Keratinocyte (primary cell): ENCODE measurements around the gene CDYL. TPM values are rescaled to one million over a fixed set of nuclear protein-coding genes. Genes with fewer than 3 reads are reported as not detected.

Experiments used
- DNase-seq: peaks from one replicate; pipeline ENCODE4 v3.0.0-alpha.2; 2011; ENCODE audit warnings: low read depth, missing footprints, low spot score
- FAIRE-seq: peaks from 2 replicates; lab custom pipeline; 2011; peaks lifted over from hg19 to GRCh38; lab: Jason Lieb, UNC
- H2AFZ ChIP-seq: 2 replicates; pipeline ENCODE4 v1.6.0; 2012; ENCODE audit warnings: low read length, control low read depth, inconsistent platforms; ENCODE audit not compliant: control insufficient read depth
- H3K27ac ChIP-seq: 2 replicates; pipeline ENCODE4 v1.5.1; 2011; ENCODE audit warnings: low read length; ENCODE audit not compliant: control insufficient read depth, insufficient read depth
- H3K27me3 ChIP-seq: 3 replicates; pipeline ENCODE4 v1.6.0; 2011; ENCODE audit warnings: low read length; ENCODE audit not compliant: control insufficient read depth, insufficient read depth; ENCODE audit errors: extremely low read depth
- H3K36me3 ChIP-seq, 2 experiments: 2 replicates in 1 of 2; 3 replicates in 1 of 2; pipeline ENCODE4 v1.5.1; 2011; ENCODE audit warnings: low read length in 2 of 2, mild to moderate bottlenecking in 1 of 2; ENCODE audit not compliant: control insufficient read depth in 2 of 2, insufficient read depth in 2 of 2; ENCODE audit errors: extremely low read depth in 1 of 2
- H3K4me1 ChIP-seq: 3 replicates; pipeline ENCODE4 v1.5.1; 2011; ENCODE audit warnings: low read length; ENCODE audit not compliant: control insufficient read depth, insufficient read depth; ENCODE audit errors: extremely low read depth
- H3K4me2 ChIP-seq: 3 replicates; pipeline ENCODE4 v1.6.0; 2011; ENCODE audit warnings: low read depth, low read length; ENCODE audit not compliant: control insufficient read depth, insufficient read depth; ENCODE audit errors: extremely low read depth
- H3K4me3 ChIP-seq, 3 experiments: fragments of 200-600 bp in 1 of 3; sonication (generic) in 1 of 3; 2 replicates in 2 of 3; 3 replicates in 1 of 3; pipeline ENCODE4 v1.5.1; 2011 to 2016; ENCODE audit warnings: low read length in 3 of 3, mild to moderate bottlenecking in 3 of 3, control low read depth in 2 of 3, inconsistent platforms in 1 of 3, low read depth in 1 of 3, mixed read lengths in 1 of 3, mixed run types in 1 of 3, moderate library complexity in 1 of 3; ENCODE audit not compliant: control insufficient read depth in 2 of 3, insufficient read depth in 2 of 3; ENCODE audit errors: extremely low read depth in 1 of 3
- H3K79me2 ChIP-seq: 2 replicates; pipeline ENCODE4 v1.6.0; 2012; ENCODE audit warnings: low read length; ENCODE audit not compliant: control insufficient read depth, insufficient read depth
- H3K9ac ChIP-seq: 3 replicates; pipeline ENCODE4 v1.6.0; 2011; ENCODE audit warnings: low read length; ENCODE audit not compliant: control insufficient read depth, insufficient read depth; ENCODE audit errors: extremely low read depth
- H3K9me1 ChIP-seq: 3 replicates; pipeline ENCODE4 v1.6.0; 2011; ENCODE audit warnings: low read length; ENCODE audit not compliant: control insufficient read depth, insufficient read depth; ENCODE audit errors: extremely low read depth
- H3K9me3 ChIP-seq: 2 replicates; pipeline ENCODE4 v1.5.1; 2012; ENCODE audit warnings: low read depth, low read length; ENCODE audit not compliant: control insufficient read depth
- H4K20me1 ChIP-seq: 3 replicates; pipeline ENCODE4 v1.6.0; 2011; ENCODE audit warnings: low read length; ENCODE audit not compliant: control insufficient read depth, insufficient read depth; ENCODE audit errors: extremely low read depth
- CTCF ChIP-seq, 3 experiments: IDR thresholded peaks in 1 of 3; conservative IDR thresholded peaks in 1 of 3; optimal IDR thresholded peaks in 1 of 3; 2 replicates in 2 of 3; 3 replicates in 1 of 3; pipeline versions ENCODE3 to v1.5.1; 2011; ENCODE audit warnings: low read length in 3 of 3, mild to moderate bottlenecking in 3 of 3, moderate library complexity in 2 of 3, control low read depth in 1 of 3, inconsistent platforms in 1 of 3; ENCODE audit not compliant: insufficient read depth in 2 of 3; ENCODE audit errors: extremely low read depth in 1 of 3
- EZH2 ChIP-seq: IDR thresholded peaks from one replicate; pipeline ENCODE4 v1.6.1; 2012; ENCODE audit warnings: inconsistent platforms, mild to moderate bottlenecking, low read length, moderate library complexity
- dilution Hi-C: fragments of 300-500 bp; cut with MboI; formaldehyde crosslinking; loops from one replicate; pipeline ENCODE4 v1.7.0; 2020; ENCODE audit warnings: low sequenced_read_pairs; ENCODE audit not compliant: extremely low pct_ligation_motif_present
- polyA plus RNA-seq, 5 experiments: library from polyadenylated mRNA; depleted of rRNA in 3 of 5; stranded (reverse) in 3 of 5; stranded (forward) in 1 of 5; unstranded in 1 of 5; fragments of >200 nt; gene quantifications; 1 replicate in 1 of 5; 2 replicates in 3 of 5; 3 replicates in 1 of 5; pipeline versions ENCODE4 v1.2.1 to v1.2.3, GENCODE V29; 2011 to 2012; ENCODE audit warnings: missing spikeins in 2 of 5, low read depth in 1 of 5, low replicate concordance in 1 of 5

Gene CDYL
- polyA plus RNA-seq, 1 donor (not counting 4 experiments of a cell fraction or from before 2014, with no cell fraction given) = 48.0 TPM

GRCh38 chr6:4760773-4761172 is 15.4 kb upstream of the CDYL start:
- dilution Hi-C loops = no loop called here
- H3K9ac ChIP-seq = no peak overlapping the region
- no peaks in the 10 kb centered on the region for H3K79me2 ChIP-seq
- no peak overlapping the region for H3K27ac ChIP-seq
- no peaks in the 10 kb centered on the region for H3K36me3 ChIP-seq
- no peaks in the 10 kb centered on the region for H3K9me3 ChIP-seq
- no peaks in the 10 kb centered on the region for H3K27me3 ChIP-seq
- no peak overlapping the region for H2AFZ ChIP-seq
- TF ChIP-seq EZH2 = no peak
- no peak for TF ChIP-seq CTCF (optimal IDR thresholded peaks at IDR 0.05 in 1 of 3, IDR thresholded peaks at IDR 0.05 in 1 of 3, conservative IDR thresholded peaks at IDR 0.05 in 1 of 3; ENCODE audit: extremely low read depth in 1 of 3, insufficient read depth in 2 of 3, low read length in 3 of 3)
- no peaks in the 10 kb centered on the region for H3K9me1 ChIP-seq
- no peak overlapping the region for H3K4me2 ChIP-seq
- FAIRE-seq (no peak), DNase-seq (no peak)
- H3K4me1 ChIP-seq = no peaks in the 10 kb centered on the region
- H4K20me1 ChIP-seq = no peaks in the 10 kb centered on the region
- H3K4me3 ChIP-seq = no peak overlapping the region

DNA sequence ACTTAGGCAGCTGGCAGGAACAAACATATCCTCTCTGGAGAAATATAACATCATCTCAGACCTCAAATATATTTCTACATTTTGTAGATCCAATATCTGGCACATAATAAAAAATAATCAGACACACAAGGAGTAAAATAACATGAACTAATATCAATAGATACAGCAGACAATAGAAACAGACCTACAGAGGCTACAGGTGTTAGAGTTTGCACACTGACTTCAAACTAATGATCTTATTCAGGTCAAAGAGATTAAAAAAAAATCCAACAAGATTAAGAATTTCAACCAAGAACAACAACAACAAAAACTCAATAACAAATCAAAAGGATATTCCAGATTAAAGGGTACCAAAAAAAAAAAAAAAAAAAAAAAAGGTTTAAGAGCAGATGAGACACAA is 13.9 kb upstream of the CDYL start:
- H3K4me1 ChIP-seq = no peaks in the 10 kb centered on the region
- no peaks in the 10 kb centered on the region for H3K9me1 ChIP-seq
- no peaks in the 10 kb centered on the region for H4K20me1 ChIP-seq
- dilution Hi-C loops = no loop called here
- no peak for TF ChIP-seq EZH2
- no peak for TF ChIP-seq CTCF (optimal IDR thresholded peaks at IDR 0.05 in 1 of 3, IDR thresholded peaks at IDR 0.05 in 1 of 3, conservative IDR thresholded peaks at IDR 0.05 in 1 of 3; ENCODE audit: extremely low read depth in 1 of 3, insufficient read depth in 2 of 3, low read length in 3 of 3)
- FAIRE-seq (no peak), DNase-seq (no peak)
- no peak overlapping the region for H3K27ac ChIP-seq
- no peak overlapping the region for H3K4me3 ChIP-seq
- H3K9me3 ChIP-seq = no peaks in the 10 kb centered on the region
- H3K36me3 ChIP-seq = no peaks in the 10 kb centered on the region
- H2AFZ ChIP-seq = no peak overlapping the region
- no peaks in the 10 kb centered on the region for H3K27me3 ChIP-seq
- no peak overlapping the region for H3K9ac ChIP-seq
- no peaks in the 10 kb centered on the region for H3K79me2 ChIP-seq
- no peak overlapping the region for H3K4me2 ChIP-seq
